Heart left ventricle (tissue), 16 donors: Measurements from ENCODE around the gene ZNF277. TPM values are rescaled to one million over a fixed set of nuclear protein-coding genes. Genes with fewer than 3 reads are reported as not detected.
"Not testable (repeated sequence)": the region's sequence is repeated elsewhere in the genome, so short reads cannot be mapped to it uniquely, and the experiment has no call there.

Source experiments
- ATAC-seq, 4 donors: fragments of 200-7000 bp; cut with Tn5 transposase; one replicate each; pipeline ENCODE4 v1.9.1; 2020 to 2022; ENCODE audit warnings: moderate library complexity in 4 of 4, mild to moderate bottlenecking in 3 of 4, moderate number of reproducible peaks in 1 of 4
- DNase-seq, 5 donors: peaks; one replicate each; pipeline ENCODE4 v3.0.0-alpha.2; 2020
- H3K27ac ChIP-seq, 12 donors: fragments of 200-600 bp; sonication (generic) in 4 of 12; one replicate each; pipeline versions ENCODE4 v1.5.0 to v1.8.0; 2016 to 2022; ENCODE audit warnings: mild to moderate bottlenecking in 2 of 12
- H3K27me3 ChIP-seq, 9 donors: fragments of 200-600 bp; sonication (generic) in 2 of 9; one replicate each; pipeline versions ENCODE4 v1.5.1 to v1.8.0; 2016 to 2022; ENCODE audit warnings: mild to moderate bottlenecking in 3 of 9
- H3K36me3 ChIP-seq, 9 donors: fragments of 200-600 bp; sonication (generic) in 2 of 9; one replicate each; pipeline versions ENCODE4 v1.5.0 to v1.8.0; 2018 to 2022; ENCODE audit warnings: mild to moderate bottlenecking in 2 of 9
- H3K4me1 ChIP-seq, 12 donors: fragments of 200-600 bp; sonication (generic) in 4 of 12; one replicate each; pipeline versions ENCODE4 v1.5.0 to v1.8.0; 2016 to 2022; ENCODE audit warnings: mild to moderate bottlenecking in 3 of 12
- H3K4me3 ChIP-seq, 12 donors: fragments of 200-600 bp; sonication (generic) in 4 of 12; one replicate each; pipeline versions ENCODE4 v1.5.0 to v1.8.0; 2017 to 2022; ENCODE audit warnings: mild to moderate bottlenecking in 9 of 12, moderate library complexity in 4 of 12
- H3K9me3 ChIP-seq, 12 donors: fragments of 200-600 bp; sonication (generic) in 4 of 12; one replicate each; pipeline versions ENCODE4 v1.5.0 to v1.8.0; 2016 to 2022; ENCODE audit warnings: mild to moderate bottlenecking in 1 of 12
- CTCF ChIP-seq, 12 donors: fragments of 200-600 bp; sonication (generic) in 4 of 12; IDR thresholded peaks; one replicate each; pipeline versions ENCODE4 v1.5.0 to v1.8.0; 2018 to 2022; ENCODE audit warnings: antibody characterized with exemption in 12 of 12, mild to moderate bottlenecking in 5 of 12
- POLR2A ChIP-seq, 2 donors: fragments of 450-650 bp; IDR thresholded peaks; one replicate each; pipeline ENCODE4 v1.6.1; 2017; ENCODE audit warnings: antibody characterized with exemption in 2 of 2, mild to moderate bottlenecking in 2 of 2, moderate library complexity in 2 of 2
- whole genome bisulfite sequencing, 4 donors: extraction: QIAGEN DNeasy Blood & Tissue Kit in 2 of 4; methylation state at CpG; one replicate each; pipeline versions ENCODE4 v1.1.5 to v1.1.7; 2013 to 2018; 5-methylcytosine and 5-hydroxymethylcytosine counted together
- intact Hi-C, 10 donors: fragments of 100-400 bp; cut with DNase I; formaldehyde crosslinking; loops; one replicate each; pipeline versions ENCODE4 v1.11.1 to v1.14.2; 2022
- polyA plus RNA-seq, 2 donors: library from polyadenylated mRNA; stranded (reverse); fragments of 200-250 nt; gene quantifications; one replicate each; pipeline ENCODE4 v1.2.3, GENCODE V29; 2013
- total RNA-seq, 9 donors: library from RNA; depleted of rRNA in 2 of 9; stranded (reverse); fragments of >200 nt in 2 of 9; fragmentation: NEBNext Ultra II Directional in 3 of 9; extraction: Animal tissue kit (Norgen Biotek cat#: 25700) in 3 of 9; gene quantifications; one replicate each; pipeline versions ENCODE4 v1.1.0 to v1.2.4, GENCODE V29; 2016 to 2023
- donor health status: ischemic (EF 13 %, LVEDD 7.1; RV severe dilation, severe dysfunction).
- donor health status: healthy with polysubstance abuse.
- donor health status: DM: no; HTN: yes; CAD: no.
- donor health status: DM: no; HTN: no; CAD: no.
- donor health status: ischemic (EF 25% LVEDD 6.9; RV normal size, moderate dysfunction).
- donor health status: ischemic (EF 25% LVEDD 5.7; RV mildly dilated, moderate dysfunction).
- donor health status: healthy.
- donor health status: DM: yes; HTN: yes; CAD: no.
- donor health status: ischemic (EF 35%, LVEDD 5.7; RV mildly dilated, moderate dysfunction).
- donor health status: nonischemic (EF 11% LVEDD 7.7; RV severe dilation, severe dysfunction).
- donor health status: DM: yes; HTN: yes; CAD: no.
- donor health status: PGD.
- donor health status: ischemic (EF 29% LVEDD 5.4; RV normal size, mild dysfunction).
- donor health status: nonischemic (EF 23%, LVEDD 6.1; RV moderate dilation, normal function).

The ZNF277 gene
- total and polyA plus RNA-seq, 11 donors: 10.3 to 26.5 (median 14.0) TPM

- intact Hi-C loops: no loop called here
- no peak for ATAC-seq
- no peak overlapping the region for H3K4me3 ChIP-seq
- no peaks in the 10 kb centered on the region for H3K27me3 ChIP-seq
- H3K27ac ChIP-seq: no peak overlapping the region
- DNase-seq: no peak
- WGBS, 4 donors: 98 to 99% (median 99%) methylated on average over 2 of the region's 2 CpGs
- peaks cover 0 to 4% (median 0%) of the 10 kb centered on the region in 12 donors for H3K9me3 ChIP-seq
- TF ChIP-seq POLR2A (IDR thresholded peaks at IDR 0.05) (no peak), CTCF (IDR thresholded peaks at IDR 0.05) (no peak)
- no peaks in the 10 kb centered on the region for H3K36me3 ChIP-seq
- H3K4me1 ChIP-seq: peaks cover 0 to 2% (median 0%) of the 10 kb centered on the region in 12 donors
Observed at GRCh38 chr7:112248598-112248997, 42.1 kb downstream of the ZNF277 start.

- 76 to 86% (median 82%) methylated on average over 13 of the region's 13 CpGs for WGBS, 4 donors
- H3K9me3 ChIP-seq, H3K27me3 ChIP-seq, ATAC-seq, H3K27ac ChIP-seq, H3K4me3 ChIP-seq, intact Hi-C loops, H3K36me3 ChIP-seq, H3K4me1 ChIP-seq: not testable (repeated sequence)
- DNase-seq: peak in 1 of 5 donors; percentile 40
Observed at GRCh38 chr7:112249967-112250366, 43.5 kb downstream of the ZNF277 start.

- TF ChIP-seq POLR2A (IDR thresholded peaks at IDR 0.05): no peak
- TF ChIP-seq CTCF (IDR thresholded peaks at IDR 0.05): no peak
- Histone ChIP-seq H3K9me3 (peaks cover 0 to 4% (median 0%) of the 10 kb centered on the region in 12 donors), H3K36me3 (no peaks in the 10 kb centered on the region), H3K27me3 (no peaks in the 10 kb centered on the region), H3K4me3 (no peak overlapping the region), H3K27ac (no peak overlapping the region), H3K4me1 (peaks cover 0 to 8% (median 0%) of the 10 kb centered on the region in 12 donors)
- DNase-seq (no peak), ATAC-seq (no peak)
- WGBS, 4 donors: 89 to 92% (median 91%) methylated on average over 3 of the region's 3 CpGs
- intact Hi-C loops: no loop called here
Observed at GRCh38 chr7:112252141-112252540, 45.6 kb downstream of the ZNF277 start.

- TF ChIP-seq POLR2A (IDR thresholded peaks at IDR 0.05) (no peak), CTCF (IDR thresholded peaks at IDR 0.05) (no peak)
- peaks cover 0 to 8% (median 0%) of the 10 kb centered on the region in 12 donors for H3K4me1 ChIP-seq
- H3K4me3 ChIP-seq: no peak overlapping the region
- no peaks in the 10 kb centered on the region for H3K36me3 ChIP-seq
- no peak overlapping the region for H3K27ac ChIP-seq
- DNase-seq: no peak
- WGBS, 4 donors: 60 to 95% (median 83%) methylated on average over 3 of the region's 3 CpGs
- ATAC-seq: no peak
- intact Hi-C loops: no loop called here
- peaks cover 0 to 4% (median 0%) of the 10 kb centered on the region in 12 donors for H3K9me3 ChIP-seq
- H3K27me3 ChIP-seq: no peaks in the 10 kb centered on the region
Observed at GRCh38 chr7:112252691-112253090, 46.2 kb downstream of the ZNF277 start.

GRCh38 chr7:112254156-112254555, 47.7 kb downstream of the ZNF277 start:
- no peak for ATAC-seq
- H3K27ac ChIP-seq: no peak overlapping the region
- WGBS, 4 donors: 51 to 62% (median 61%) methylated on average over 1 of the region's 1 CpG
- DNase-seq: no peak
- TF ChIP-seq CTCF (IDR thresholded peaks at IDR 0.05): no peak
- no peak for TF ChIP-seq POLR2A (IDR thresholded peaks at IDR 0.05)
- H3K36me3 ChIP-seq: no peaks in the 10 kb centered on the region
- H3K4me3 ChIP-seq: no peak overlapping the region
- peaks cover 0 to 2% (median 0%) of the 10 kb centered on the region in 12 donors for H3K9me3 ChIP-seq
- H3K27me3 ChIP-seq: no peaks in the 10 kb centered on the region
- intact Hi-C loops: no loop called here
- H3K4me1 ChIP-seq: peaks cover 0 to 8% (median 0%) of the 10 kb centered on the region in 12 donors
